ENCODE results near the gene SLC4A4.

The SLC4A4 gene

DNA sequence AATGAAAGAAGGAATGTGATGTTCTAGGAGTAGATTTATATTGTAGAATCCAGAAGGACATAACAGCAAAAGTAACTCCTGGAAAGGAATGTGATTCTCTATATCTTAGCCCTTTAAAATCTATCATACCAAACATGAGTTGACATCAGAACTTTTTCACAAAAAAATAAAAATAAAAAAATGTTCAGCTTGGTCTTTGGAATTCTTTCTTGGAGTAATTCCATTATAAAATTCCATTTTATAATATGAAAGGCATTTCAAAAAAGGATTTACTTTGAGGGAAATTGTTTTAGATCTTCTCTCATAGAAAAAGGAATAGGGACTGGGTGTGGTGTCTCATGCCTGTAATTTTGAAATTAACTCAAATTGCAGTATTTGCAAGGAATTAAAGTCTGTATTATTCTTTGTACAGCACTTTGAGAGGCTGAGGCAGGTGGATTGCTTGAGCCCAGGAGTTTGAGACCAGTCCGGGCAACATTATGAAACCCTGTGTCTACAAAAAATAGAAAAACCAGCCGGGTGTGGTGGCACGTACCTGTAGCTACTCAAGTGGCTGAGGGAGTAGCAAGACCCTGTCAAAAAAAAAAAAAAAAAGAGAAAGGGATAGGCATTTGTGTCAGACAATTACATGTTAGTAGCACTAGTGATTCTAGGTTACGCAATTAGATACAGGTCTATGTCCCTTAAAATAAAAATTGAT, 134.9 kb downstream of the SLC4A4 start:
- no peak for DNase-seq (ENCODE audit: low spot score)

DNA sequence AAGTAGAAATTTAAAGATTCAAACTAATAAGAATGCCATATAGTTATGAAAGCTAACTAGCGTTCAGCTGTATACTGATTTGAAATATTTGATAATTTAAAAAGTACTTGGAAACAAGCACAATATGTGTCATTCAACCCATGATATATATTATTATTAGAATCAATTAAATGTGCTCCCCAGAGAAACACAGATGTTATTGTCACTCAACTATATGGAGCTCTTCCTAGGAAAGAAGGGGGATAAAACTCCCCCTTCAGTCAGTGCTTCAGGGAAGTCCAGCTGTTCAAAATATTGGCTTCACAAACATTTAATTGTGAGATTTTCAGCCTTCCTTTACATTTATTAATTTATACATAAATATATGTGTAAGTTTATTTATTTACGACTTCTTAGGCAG, 135.9 kb downstream of the SLC4A4 start:
- no peak for DNase-seq (ENCODE audit: low spot score)

DNA sequence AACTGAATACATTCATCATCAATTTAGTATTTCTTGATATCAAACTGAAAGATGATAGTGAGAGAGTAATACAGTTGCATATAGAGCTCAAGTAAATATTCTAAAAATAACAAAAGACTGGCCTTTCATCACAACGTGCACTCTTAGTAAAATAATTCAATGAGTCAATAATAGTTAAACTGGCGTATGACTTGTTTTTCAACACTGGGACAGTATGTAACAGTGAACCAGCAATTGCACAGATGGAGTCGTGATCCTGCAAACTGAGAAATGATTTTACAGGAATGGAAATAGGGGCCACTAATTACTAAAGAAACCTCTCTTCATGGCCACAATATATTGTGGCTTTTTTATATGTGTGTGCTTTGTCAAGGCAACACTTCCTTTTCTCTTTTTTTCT, 137.4 kb downstream of the SLC4A4 start:
- no peak for DNase-seq (ENCODE audit: low spot score)

DNA sequence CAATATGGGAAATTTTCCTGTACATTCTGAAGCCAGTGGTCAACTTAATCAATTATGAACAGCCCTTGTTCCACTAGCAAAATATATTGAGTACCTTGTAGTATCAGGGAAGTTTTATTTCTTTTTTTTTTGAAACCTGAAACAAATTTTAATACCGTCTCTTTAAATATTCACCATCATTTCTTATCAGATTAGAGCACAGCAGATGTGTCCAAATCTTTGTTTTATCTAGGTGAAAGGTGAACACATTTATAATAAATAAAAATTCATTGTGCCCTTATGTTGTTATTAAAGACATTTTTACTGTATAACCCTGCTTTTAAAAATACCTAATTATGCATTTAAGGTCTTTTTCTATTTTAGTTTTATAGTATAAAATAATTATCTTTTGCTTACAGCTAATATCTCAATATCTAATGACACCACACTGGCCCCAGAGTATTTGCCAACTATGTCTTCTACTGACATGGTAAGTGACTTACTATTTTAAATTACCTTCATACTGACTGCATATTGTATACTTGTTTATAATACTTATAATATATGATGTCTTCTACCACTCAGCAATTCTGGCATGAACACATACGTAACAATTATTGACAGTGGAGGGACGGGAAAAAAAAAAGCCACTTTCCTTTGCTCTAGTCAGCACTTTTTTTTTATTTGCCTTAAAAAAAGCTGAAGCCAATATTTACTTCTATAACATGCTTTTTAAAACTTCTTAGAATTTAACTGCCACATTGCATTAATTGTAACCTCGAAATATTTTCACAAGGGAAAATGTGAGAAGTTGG, 147.9 kb downstream of the SLC4A4 start:
- DNase-seq (ENCODE audit: low spot score) = no peak

DNA sequence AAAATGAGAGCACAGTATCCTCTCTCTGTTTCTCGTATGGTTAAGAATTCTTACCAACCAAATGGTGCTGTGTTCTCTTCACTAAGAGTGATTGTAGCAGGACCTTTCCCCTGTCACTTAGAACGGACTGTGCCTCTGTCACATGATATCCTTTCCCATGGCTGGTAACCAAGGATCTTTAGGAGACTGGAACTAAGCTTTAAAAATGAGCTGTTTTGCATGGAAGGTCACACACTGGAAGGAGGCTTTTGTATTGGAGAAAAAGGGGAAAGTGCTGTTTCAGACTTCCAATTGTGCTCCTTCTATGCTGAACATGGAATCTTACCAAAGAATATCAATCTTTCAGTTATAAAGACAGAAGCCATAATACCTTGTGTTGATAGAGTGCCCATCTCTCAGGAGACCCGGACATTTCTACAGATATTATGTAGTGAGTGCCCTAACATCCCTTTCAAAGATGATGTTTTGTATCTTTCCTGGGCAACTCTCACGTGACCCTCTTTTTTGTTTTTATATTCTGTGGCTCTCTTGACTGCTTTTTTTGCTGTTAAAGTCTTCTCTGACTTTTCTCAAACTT, 148.6 kb downstream of the SLC4A4 start:
- no peak for DNase-seq (ENCODE audit: low spot score)

DNA sequence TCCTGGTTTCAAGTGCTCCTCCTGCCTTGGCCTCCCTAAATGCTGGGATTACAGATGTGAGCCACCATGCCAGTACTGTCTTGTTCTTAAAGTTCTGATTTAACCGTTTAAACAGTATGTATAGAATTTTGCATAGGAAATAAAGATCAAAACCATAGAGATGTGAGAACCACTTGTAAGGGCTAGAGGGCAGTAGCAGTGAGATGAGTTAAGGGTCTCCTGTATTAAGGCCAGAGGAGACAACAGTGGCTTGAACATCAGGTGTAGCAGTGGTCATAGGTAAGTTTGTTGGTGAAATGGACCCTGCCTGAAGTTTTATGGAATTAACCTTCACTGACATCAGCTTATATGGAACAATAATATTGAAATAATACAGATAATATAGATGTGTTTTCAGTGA, 155.7 kb downstream of the SLC4A4 start:
- DNase-seq (ENCODE audit: low spot score) = no peak

DNA sequence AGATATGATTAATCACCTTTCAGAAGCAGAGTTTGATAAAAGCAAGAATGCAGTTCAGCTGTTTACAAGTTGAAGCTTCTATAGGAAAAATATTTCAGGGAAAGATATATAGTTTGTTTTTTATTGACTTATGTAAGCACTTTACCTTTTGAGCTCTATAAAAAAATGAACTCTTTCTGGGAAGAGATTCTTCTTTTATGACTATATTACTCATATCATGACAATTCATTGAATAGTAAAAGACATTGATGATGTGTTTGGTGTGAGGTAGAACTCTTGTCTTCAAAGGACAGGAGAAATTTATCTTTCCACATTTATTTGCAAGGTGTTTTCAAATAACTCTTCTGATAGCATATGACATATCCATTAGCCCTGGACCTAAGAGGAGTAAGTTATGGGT, 156.6 kb downstream of the SLC4A4 start:
- no peak for DNase-seq (ENCODE audit: low spot score)

DNA sequence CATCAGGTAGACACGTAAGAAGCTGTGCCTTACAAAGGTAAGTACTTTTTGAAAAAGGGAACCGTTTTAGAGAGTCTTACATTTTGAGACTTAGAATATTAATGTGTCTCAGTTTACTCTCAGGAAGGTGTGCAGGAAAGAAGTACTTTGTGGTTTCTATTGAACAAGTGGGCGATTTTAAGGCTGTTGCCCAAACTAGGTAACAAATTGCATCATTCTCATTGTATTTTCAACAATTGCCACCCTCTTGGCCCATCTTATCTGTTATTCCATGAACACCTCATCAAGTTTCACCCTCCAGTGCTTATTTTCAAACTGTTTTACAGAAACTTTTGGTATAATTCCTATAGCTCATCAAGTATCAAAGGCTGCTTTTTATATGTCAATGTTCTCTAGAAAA, 158.3 kb downstream of the SLC4A4 start:
- DNase-seq (ENCODE audit: low spot score) = no peak

DNA sequence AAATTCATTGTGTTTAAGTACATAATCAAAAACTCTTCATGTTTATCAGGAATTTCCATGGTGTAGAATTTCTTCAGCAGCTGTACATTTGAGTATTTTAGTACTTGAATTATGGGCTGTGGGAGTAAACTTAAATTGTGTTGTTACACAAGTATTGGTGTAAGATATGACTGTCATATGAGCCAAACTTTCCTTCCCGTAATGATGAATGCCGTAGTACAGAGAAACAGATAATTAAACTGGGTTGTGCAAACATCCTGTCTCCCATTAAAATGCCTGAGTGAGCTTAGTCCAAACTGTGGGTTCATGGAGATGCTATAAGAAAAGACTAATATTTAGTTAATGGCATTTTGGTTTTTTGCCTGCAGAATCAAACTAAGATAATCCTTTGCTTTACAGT, 159.2 kb downstream of the SLC4A4 start:
- no peak for DNase-seq (ENCODE audit: low spot score)

DNA sequence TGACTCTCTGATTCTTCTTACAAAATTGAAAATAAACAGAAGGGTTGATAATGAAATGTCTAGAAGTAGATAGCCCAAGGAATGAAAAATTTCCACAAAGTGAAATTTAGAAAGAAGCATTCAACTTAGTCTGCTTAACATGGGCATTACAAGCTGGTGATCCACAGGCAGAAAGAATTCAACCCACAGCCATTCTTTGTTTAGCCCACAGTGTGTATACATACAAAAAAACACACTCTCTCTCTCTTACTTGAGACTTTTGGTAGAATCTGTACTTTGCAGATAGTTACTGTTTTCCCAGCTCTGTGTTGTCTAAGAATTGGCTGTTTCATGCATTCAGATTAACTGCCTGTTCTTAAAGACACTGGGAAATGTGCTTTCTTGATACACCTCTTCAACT, 159.8 kb downstream of the SLC4A4 start:
- no peak for DNase-seq (ENCODE audit: low spot score)

DNA sequence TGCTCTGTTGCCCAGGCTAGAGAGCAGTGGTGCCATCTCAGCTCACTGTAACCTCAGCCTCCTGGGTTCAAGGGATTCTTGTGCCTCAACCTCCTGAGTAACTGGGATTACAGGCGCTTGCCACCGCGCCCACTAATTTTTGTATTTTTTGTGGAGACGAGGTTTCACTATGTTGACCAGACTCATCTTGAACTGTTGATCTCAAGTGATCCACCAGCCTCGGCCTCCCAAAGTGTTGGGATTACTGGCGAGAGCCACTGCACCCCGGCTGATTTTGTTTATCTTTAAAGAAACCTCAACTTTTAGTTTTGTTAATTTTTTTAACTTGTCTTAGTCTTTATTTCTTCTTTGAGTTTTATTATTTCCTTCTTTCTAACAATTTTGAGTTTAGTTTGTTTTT, 163.2 kb downstream of the SLC4A4 start:
- DNase-seq (ENCODE audit: low spot score) = no peak

DNA sequence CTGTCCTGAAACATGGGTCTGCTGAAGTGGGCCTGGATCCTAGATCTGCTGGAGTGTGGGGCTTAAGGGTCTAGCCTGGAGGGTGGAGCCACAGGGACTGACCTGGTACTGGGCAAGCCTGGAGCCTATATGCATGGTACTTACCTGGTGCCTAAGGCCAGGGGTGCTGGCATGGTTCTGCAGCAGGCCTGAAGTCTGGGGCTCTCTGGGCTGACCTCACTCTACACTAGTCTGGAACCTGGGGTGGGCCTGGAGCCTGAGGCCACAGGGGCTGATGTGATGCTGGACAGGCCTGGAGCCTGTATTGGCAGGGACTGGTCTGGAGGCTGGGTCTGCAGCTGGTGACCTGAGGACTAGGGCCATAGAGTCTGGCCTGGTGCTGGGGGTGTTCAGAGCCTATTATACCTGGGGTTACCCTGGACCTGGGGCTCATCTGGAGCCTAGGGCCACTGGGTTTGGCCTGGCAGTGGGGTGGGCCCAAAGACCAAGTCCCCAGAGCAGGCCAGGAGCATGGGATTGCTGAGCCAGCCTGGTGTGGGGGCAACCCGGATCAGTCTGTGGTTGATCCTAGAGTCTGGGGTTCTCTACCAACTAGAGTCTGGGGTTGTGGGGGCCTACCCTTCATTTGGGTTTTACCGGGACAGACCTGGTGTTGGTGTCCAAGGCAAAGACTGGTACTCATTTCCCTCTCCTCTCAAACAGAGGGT, 179.6 kb downstream of the SLC4A4 start:
- no peak for DNase-seq (ENCODE audit: low spot score)

DNA sequence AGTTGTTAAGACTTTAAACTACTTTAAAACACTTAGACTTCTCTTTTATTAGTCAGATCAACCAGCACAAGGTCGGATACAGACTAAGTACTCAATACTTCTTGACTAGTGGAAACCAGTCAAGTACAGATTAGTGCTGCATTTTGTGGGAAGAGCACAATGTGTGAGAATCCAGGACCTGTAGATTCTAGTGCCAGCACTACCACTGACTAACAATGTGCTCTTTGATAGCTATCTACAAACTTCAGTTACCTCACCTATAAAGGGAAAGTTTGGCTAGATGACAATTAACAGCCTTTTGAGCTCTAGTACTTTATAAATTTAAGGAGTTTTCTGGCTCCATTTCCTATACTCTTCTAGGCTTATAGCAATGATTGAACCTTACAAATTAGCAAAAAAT, 181.5 kb downstream of the SLC4A4 start:
- DNase-seq (ENCODE audit: low spot score) = no peak

DNA sequence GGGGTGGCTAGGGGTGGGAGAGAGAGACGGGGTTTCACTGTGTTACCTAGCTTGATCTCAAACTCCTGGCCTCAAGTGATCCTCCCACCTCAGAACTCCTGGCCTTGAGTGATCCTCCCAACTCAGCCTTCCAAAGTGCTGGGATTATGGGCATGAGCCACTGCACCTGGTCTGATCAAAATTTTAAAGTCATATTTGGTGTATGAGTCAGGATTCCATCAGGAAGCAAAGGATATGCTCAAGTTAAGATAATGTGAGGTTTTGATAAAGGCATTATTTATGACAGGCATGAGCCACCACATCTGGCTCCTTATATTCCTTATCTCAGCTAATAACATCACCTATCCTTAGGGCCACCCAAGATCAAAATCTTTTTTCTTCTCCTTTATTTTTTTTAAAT, 182.0 kb downstream of the SLC4A4 start:
- no peak for DNase-seq (ENCODE audit: low spot score)

DNA sequence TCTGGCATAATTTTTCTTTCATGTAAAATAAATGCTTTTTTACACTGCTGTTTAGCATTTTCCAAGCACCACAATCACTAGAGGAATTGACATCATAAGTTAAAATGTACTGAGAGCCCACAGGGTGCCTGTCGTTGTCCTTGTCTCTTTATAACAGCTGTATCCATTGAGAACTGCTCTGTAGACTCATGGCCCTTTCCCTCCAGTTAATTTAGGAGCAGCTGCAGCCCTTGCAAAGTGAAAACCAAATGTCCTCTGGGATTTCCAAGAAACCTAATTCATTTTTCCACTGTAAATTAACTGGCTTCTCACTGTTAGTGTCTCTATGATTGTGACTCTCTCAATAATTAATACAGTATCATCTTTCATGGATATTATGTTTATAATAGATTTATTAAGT, 185.9 kb downstream of the SLC4A4 start:
- no peak for DNase-seq (ENCODE audit: low spot score)

DNA sequence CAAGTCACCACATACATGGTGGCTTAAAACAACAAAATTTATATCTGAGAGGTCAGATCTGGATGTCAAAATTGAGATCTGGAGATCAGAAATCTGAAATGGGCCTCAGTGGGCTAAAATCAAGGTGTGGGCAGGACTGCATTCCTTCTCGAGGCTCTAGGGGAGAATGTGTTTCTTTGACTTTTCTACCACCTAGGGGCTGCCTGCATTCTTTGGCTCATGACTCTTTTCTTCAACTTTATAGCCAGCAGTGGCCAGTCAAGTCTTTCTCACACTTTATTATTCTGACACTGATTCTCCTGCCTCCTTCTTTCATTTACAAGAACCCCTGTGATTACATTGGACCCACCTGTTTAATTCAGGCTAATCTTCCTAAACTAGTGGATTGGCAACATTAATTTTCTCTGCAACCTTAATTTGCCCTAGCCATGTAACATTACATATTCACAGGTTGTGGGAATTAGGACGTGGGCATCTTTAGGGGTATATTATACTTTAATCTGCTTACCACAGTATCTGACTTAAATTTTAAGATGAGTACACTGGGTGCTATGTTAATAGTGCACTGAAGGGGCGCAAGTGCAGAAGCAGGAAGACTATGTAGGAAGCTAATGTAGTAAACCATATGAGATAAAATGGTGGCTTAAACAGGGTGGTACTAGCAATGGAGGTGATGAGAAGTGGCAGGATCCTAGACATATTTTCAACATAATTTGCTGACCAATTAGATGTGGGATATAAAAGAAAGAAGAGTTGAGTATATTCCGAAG, 188.0 kb downstream of the SLC4A4 start:
- no peak for DNase-seq (ENCODE audit: low spot score)

DNA sequence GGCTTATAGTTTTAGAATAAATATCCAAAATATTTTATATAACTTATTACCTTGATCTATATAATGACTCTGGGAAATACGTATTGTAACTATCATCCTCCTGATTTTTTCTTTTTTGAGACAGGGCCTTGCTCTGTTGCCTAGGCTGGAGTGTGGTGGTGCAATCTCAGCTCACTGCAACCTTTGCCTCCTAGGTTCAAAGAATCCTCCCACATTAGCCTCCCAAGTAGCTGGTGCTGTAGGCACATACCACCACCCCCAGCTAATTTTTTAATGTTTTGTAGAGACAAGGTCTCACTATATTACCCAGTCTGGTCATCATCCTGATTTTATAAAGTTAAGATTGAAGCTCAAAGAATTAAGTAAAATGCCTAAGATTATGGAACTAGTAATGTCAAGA, 193.6 kb downstream of the SLC4A4 start:
- no peak for DNase-seq (ENCODE audit: low spot score)

DNA sequence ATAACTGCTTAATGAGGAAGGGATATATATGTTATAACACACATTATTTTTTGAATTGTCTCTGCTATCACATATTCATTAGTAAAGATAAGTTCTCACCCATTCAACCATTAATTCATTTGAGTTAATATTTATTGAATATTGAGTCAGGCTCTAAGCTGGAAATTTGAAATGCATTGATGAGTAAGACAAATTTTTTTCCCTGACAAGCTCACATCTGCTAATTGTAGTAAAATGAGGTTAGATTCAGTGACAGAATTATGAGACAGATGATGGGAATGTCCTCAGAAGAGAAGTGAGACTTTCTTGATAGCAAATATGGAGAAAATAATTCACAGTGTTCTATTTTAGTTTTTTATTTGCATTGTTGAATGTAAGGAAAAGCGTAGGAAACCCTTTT, 194.3 kb downstream of the SLC4A4 start:
- no peak for DNase-seq (ENCODE audit: low spot score)

DNA sequence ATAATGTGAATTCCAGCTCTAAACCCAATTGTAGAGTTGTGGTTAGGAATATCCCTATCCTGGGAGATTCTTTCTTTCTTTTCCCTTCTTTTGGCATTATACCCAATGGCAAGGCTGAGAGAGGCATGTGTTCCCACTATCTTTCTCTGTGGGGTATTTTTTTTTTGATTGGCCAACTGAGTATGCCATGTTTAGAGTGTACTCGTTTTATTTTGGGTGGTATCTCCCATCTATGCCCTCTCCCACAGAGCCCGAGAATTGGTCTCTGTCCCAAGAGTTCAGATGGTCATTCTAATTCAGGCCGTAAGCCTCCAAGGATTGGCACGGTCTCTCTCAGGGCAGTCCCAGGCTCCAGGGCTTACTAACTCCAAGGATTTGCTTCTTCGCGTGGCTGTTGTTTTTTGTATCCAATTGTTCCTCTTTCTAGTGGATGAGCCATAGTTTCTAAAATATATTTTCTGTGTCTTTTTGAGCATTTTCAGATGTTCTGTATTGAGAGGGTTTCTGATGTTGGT, 198.8 kb downstream of the SLC4A4 start:
- DNase-seq (ENCODE audit: low spot score) = no peak

DNA sequence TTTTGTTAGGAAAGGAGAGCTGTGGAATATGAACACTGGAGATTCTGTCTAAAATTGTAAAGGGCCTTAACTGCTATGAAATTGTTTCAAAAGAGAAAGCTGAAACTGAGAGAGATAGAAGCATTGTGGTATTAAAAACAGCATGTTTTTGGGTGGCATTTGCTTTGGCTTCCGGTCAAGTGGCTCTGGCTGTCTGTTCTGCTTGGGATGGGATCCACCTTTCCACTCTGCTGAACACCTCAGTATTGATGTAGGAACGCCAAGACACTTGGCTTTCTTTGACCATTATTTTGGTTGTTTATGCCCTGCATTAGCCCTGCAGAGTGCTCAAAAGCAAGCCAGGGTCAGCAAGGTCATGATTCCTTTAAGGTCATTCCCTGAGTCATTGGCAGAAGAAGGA, 199.7 kb downstream of the SLC4A4 start:
- no peak for DNase-seq (ENCODE audit: low spot score)

DNA sequence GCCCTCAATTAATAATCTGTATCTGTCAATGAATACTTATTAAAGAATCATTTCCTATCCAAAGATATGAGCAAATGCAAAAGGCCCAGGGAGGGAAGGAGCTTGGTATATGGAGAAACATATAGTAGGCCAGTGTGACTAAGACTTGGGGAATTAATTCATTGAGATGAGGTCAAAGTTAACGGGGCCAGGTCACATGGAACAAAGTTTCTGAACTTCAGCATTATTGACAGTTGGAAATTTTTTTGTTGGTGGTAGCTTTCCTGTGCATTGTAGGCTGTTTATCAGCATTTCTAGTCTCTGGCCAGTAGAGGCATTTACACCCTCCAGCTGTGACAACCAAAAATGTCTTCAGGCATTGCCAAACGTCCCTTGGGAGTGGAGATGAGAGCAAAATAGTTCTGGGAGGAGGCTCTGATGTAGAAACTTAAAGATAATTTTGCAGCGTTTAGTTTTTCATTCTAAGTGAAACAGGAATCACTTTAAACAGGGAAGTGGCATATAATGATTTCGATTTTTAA, 202.0 kb downstream of the SLC4A4 start:
- DNase-seq (ENCODE audit: low spot score) = no peak

DNA sequence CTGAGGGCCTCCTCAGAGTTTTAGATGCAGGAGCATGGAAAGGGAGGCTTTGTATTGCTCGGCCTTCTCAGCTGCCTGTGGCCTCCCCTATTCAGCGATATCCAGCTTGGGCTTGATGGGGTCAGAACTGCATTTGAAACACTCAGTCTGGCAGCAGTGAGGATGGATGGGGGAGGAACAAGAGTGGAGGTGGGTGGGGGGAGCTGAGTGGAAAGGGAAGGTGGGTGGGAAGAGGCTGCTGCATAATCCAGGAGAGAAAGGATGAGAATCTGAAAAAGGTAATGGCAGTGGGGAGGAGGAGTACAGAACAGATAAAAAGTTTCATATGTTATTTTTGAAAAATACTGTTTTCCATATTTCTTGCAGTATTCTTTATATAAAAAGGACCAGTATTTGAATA, 202.7 kb downstream of the SLC4A4 start:
- no peak for DNase-seq (ENCODE audit: low spot score)

Data from kidney capillary endothelial cell (primary cell).